SK-N-SH (cell line): ENCODE measurements around the gene SP3. TPM values are rescaled to one million over a fixed set of nuclear protein-coding genes. Genes with fewer than 3 reads are reported as not detected.

Experiments used
- CTCF ChIA-PET: fragments of 300-600, 350-600 bp; formaldehyde crosslinking; extraction: SDS; loops from one replicate; lab custom pipeline; 2021; lab: Yijun Ruan, JAX
- POLR2A ChIA-PET: fragments of 350-600 bp; sonication (Branson Sonifier 250); formaldehyde crosslinking; extraction: SDS; loops from one replicate; lab custom pipeline; 2020; ENCODE audit warnings: antibody characterized with exemption, inconsistent platforms; lab: Yijun Ruan, JAX
- DNase-seq: peaks from one replicate; pipeline ENCODE4 v3.0.0; 2012
- H2AFZ ChIP-seq: fragments of 200-600 bp; sonication (generic); 2 replicates; pipeline ENCODE4 v1.8.1; 2016; ENCODE audit warnings: antibody characterized with exemption, mild to moderate bottlenecking, low read depth
- H3F3A ChIP-seq: fragments of 200-600 bp; sonication (generic); replicated peaks from 2 replicates; pipeline ENCODE3; 2016; ENCODE audit warnings: antibody characterized with exemption, mild to moderate bottlenecking; ENCODE audit not compliant: insufficient read depth
- H3K27ac ChIP-seq, 2 experiments: fragments of 200-500 bp in 1 of 2; fragments of 200-600 bp in 1 of 2; sonication (Bioruptor generic) in 1 of 2; sonication (generic), shearing (Covaris generic) in 1 of 2; 2 replicates each; pipeline versions ENCODE4 v1.5.1 to v1.6.1; 2014 to 2016; ENCODE audit warnings: low read depth in 2 of 2, inconsistent platforms in 1 of 2, low read length in 1 of 2, mild to moderate bottlenecking in 1 of 2, mixed read lengths in 1 of 2
- H3K27me3 ChIP-seq: fragments of 200-600 bp; sonication (generic), shearing (Covaris generic); 2 replicates; pipeline ENCODE4 v1.6.1; 2016; ENCODE audit warnings: mixed run types; ENCODE audit not compliant: insufficient read depth
- H3K36me3 ChIP-seq, 2 experiments: fragments of 200-500 bp in 1 of 2; fragments of 200-600 bp in 1 of 2; sonication (Bioruptor generic) in 1 of 2; sonication (generic) in 1 of 2; replicated peaks in 1 of 2; 2 replicates each; pipeline versions ENCODE3 to v1.5.1; 2014 to 2016; ENCODE audit warnings: low read length in 1 of 2, mild to moderate bottlenecking in 1 of 2; ENCODE audit not compliant: insufficient read depth in 2 of 2, control insufficient read depth in 1 of 2
- H3K4me1 ChIP-seq, 2 experiments: fragments of 200-500 bp in 1 of 2; fragments of 200-600 bp in 1 of 2; sonication (Bioruptor generic) in 1 of 2; sonication (generic), shearing (Covaris generic) in 1 of 2; 2 replicates each; pipeline versions ENCODE4 v1.5.1 to v1.6.1; 2014 to 2016; ENCODE audit warnings: low read depth in 1 of 2, low read length in 1 of 2, mixed run types in 1 of 2; ENCODE audit not compliant: insufficient read depth in 2 of 2, control insufficient read depth in 1 of 2
- H3K4me2 ChIP-seq: fragments of 200-600 bp; sonication (generic), shearing (Covaris generic); 2 replicates; pipeline ENCODE4 v1.6.1; 2017; ENCODE audit warnings: mixed run types
- H3K4me3 ChIP-seq, 2 experiments: fragments of 200-500 bp in 1 of 2; fragments of 200-600 bp in 1 of 2; sonication (Bioruptor generic) in 1 of 2; sonication (generic), shearing (Covaris generic) in 1 of 2; 2 replicates each; pipeline versions ENCODE4 v1.5.1 to v1.8.1; 2014 to 2016; ENCODE audit warnings: low read depth in 2 of 2, inconsistent platforms in 1 of 2, low read length in 1 of 2, mild to moderate bottlenecking in 1 of 2, mixed read lengths in 1 of 2, moderate library complexity in 1 of 2
- H3K79me2 ChIP-seq: fragments of 200-600 bp; sonication (generic); 2 replicates; pipeline ENCODE4 v1.8.1; 2017; ENCODE audit warnings: mild to moderate bottlenecking; ENCODE audit not compliant: insufficient read depth
- H3K9ac ChIP-seq: fragments of 200-600 bp; sonication (generic); 2 replicates; pipeline ENCODE4 v1.6.1; 2017; ENCODE audit warnings: mixed run types
- H3K9me2 ChIP-seq: fragments of 200-600 bp; sonication (generic); 2 replicates; pipeline ENCODE4 v1.6.1; 2017; ENCODE audit warnings: mixed run types
- H3K9me3 ChIP-seq: fragments of 200-600 bp; sonication (generic); 2 replicates; pipeline ENCODE4 v1.6.1; 2017; ENCODE audit warnings: mixed run types, mild to moderate bottlenecking, moderate library complexity
- H4K20me1 ChIP-seq: fragments of 200-600 bp; sonication (generic); 2 replicates; pipeline ENCODE4 v1.6.1; 2017; ENCODE audit warnings: mild to moderate bottlenecking, mixed run types; ENCODE audit not compliant: insufficient read depth
- CHD2 ChIP-seq: fragments of 150-350 bp; IDR thresholded peaks from 2 replicates; pipeline ENCODE4 v1.6.1; 2018; ENCODE audit warnings: low read length; ENCODE audit not compliant: partially characterized antibody
- ELF1 ChIP-seq: IDR thresholded peaks from 2 replicates; pipeline ENCODE4 v1.4.0; 2012
- EP300 ChIP-seq, 2 experiments: IDR thresholded peaks; 2 replicates each; pipeline versions ENCODE4 v1.4.0 to v1.6.1; 2012; ENCODE audit warnings: borderline replicate concordance in 1 of 2, low read depth in 1 of 2, low read length in 1 of 2
- GATA2 ChIP-seq: sonication (generic); formaldehyde crosslinking; IDR thresholded peaks from 2 replicates; pipeline ENCODE4 v1.5.0; 2020; ENCODE audit warnings: mild to moderate bottlenecking, missing genetic modification reagents
- JUND ChIP-seq: IDR thresholded peaks from 2 replicates; pipeline ENCODE4 v1.4.0; 2012
- MAX ChIP-seq: IDR thresholded peaks from 2 replicates; pipeline ENCODE4 v1.4.0; 2012; ENCODE audit warnings: low read depth
- PBX3 ChIP-seq: IDR thresholded peaks from 2 replicates; pipeline ENCODE4; 2012
- POLR2AphosphoS5 ChIP-seq: IDR thresholded peaks from 2 replicates; pipeline ENCODE4 v1.6.1; 2012; ENCODE audit warnings: low read depth, low read length
- RAD21 ChIP-seq: IDR thresholded peaks from 2 replicates; pipeline ENCODE4 v1.6.1; 2012; ENCODE audit warnings: mild to moderate bottlenecking, low read length
- RCOR1 ChIP-seq: fragments of 150-350 bp; IDR thresholded peaks from 2 replicates; pipeline ENCODE4 v1.6.1; 2017; ENCODE audit warnings: antibody characterized with exemption, low read length
- REST ChIP-seq: IDR thresholded peaks from 2 replicates; pipeline ENCODE4 v1.6.1; 2012; ENCODE audit warnings: mild to moderate bottlenecking, low read depth, low read length, moderate library complexity
- RXRA ChIP-seq: IDR thresholded peaks from 2 replicates; pipeline ENCODE4 v1.4.0; 2012; ENCODE audit warnings: low read depth, mild to moderate bottlenecking, borderline replicate concordance
- SIN3A ChIP-seq: IDR thresholded peaks from 2 replicates; pipeline ENCODE4 v1.6.1; 2012; ENCODE audit warnings: low read depth, mild to moderate bottlenecking, low read length, moderate library complexity, borderline replicate concordance
- TAF1 ChIP-seq: IDR thresholded peaks from 2 replicates; pipeline ENCODE4 v1.6.1; 2012; ENCODE audit warnings: low read depth, mild to moderate bottlenecking, low read length, moderate library complexity, borderline replicate concordance
- TCF12 ChIP-seq: IDR thresholded peaks from 2 replicates; pipeline ENCODE4 v1.4.0; 2012
- TEAD4 ChIP-seq: IDR thresholded peaks from 2 replicates; pipeline ENCODE4 v1.4.0; 2012; ENCODE audit warnings: mild to moderate bottlenecking, borderline replicate concordance; ENCODE audit not compliant: insufficient read depth
- USF1 ChIP-seq: IDR thresholded peaks from 2 replicates; pipeline ENCODE4 v1.4.0; 2012; ENCODE audit warnings: low read depth, borderline replicate concordance
- YY1 ChIP-seq: IDR thresholded peaks from 2 replicates; pipeline ENCODE4 v1.4.0; 2012; ENCODE audit warnings: low read depth, mild to moderate bottlenecking
- WGBS: methylation state at CpG from one replicate; pipeline ENCODE4 v1.1.6; 2017; ENCODE audit warnings: low lambda C conversion rate; 5-methylcytosine and 5-hydroxymethylcytosine counted together
- polyA plus RNA-seq, 3 experiments: library from polyadenylated mRNA; depleted of rRNA; stranded (reverse); fragments of >200 nt; gene quantifications; 2 replicates each; pipeline ENCODE4 v1.2.3, GENCODE V29; 2012

Gene SP3
- polyA plus RNA-seq, 1 of the 3 experiments (the other 2 are of a cell fraction) = 23.1 TPM

GRCh38 chr2:173959909-173960308 is 5.3 kb downstream of the SP3 start:
- POLR2A ChIA-PET = no interaction called here
- Histone ChIP-seq H3F3A (peaks cover 20% of the 10 kb centered on the region), H3K79me2 (peaks cover 85% of the 10 kb centered on the region), H4K20me1 (peaks cover 68% of the 10 kb centered on the region), H3K4me1 (peaks cover 8 to 10% of the 10 kb centered on the region in 2 experiments; a peak in 2 of 4 replicates), H3K27me3 (no peaks in the 10 kb centered on the region), H3K4me3 (no peak overlapping the region), H3K9ac (no peak overlapping the region), H3K4me2 (no peak overlapping the region), H3K9me3 (peaks cover 10% of the 10 kb centered on the region; the same call in 1 of the 2 replicates), H2AFZ (no peak overlapping the region), H3K36me3 (peaks cover 46 to 58% of the 10 kb centered on the region in 2 experiments), H3K27ac (no peak overlapping the region), H3K9me2 (no peaks in the 10 kb centered on the region)
- CTCF ChIA-PET = no interaction called here
- no peak for DNase-seq
- no peak for TF ChIP-seq REST
- no peak for TF ChIP-seq RAD21
- no peak for TF ChIP-seq RCOR1
- TF ChIP-seq TEAD4 = no peak
- TF ChIP-seq JUND = no peak
- TF ChIP-seq EP300 (IDR thresholded peaks at IDR 0.05; ENCODE audit: borderline replicate concordance in 1 of 2, low read depth in 1 of 2, low read length in 1 of 2) = no peak
- TF ChIP-seq CHD2 = no peak
- TF ChIP-seq TAF1 = no peak
- TF ChIP-seq POLR2AphosphoS5 = no peak
- no peak for TF ChIP-seq TCF12
- TF ChIP-seq YY1 = no peak
- TF ChIP-seq USF1 = no peak
- no peak for TF ChIP-seq ELF1
- no peak for TF ChIP-seq GATA2 (CRISPR knock-in tag)
- TF ChIP-seq SIN3A = no peak
- no peak for TF ChIP-seq RXRA
- TF ChIP-seq PBX3 = no peak
- no peak for TF ChIP-seq MAX
- WGBS = 95% methylated on average over 7 of the region's 7 CpGs
